SJSA1 (cell line): ENCODE results near the gene TGFBI. TPM values are rescaled to one million over a fixed set of nuclear protein-coding genes. Genes with fewer than 3 reads are reported as not detected.
A peak's percentile ranks its signal among the peaks of the same experiment; 100 is the strongest.

Experiments used
- DNase-seq, 2 experiments: peaks; one replicate each; pipeline ENCODE4 v3.0.0-alpha.2; 2015 to 2020; ENCODE audit warnings: low spot score in 2 of 2, low read depth in 1 of 2
- H3K27ac ChIP-seq: fragments of 250-450 bp; sonication (Bioruptor Pico); 2 replicates; pipeline ENCODE4 v1.5.1; 2020; ENCODE audit warnings: mild to moderate bottlenecking, moderate library complexity
- H3K27me3 ChIP-seq: fragments of 250-450 bp; sonication (Bioruptor Pico); replicated peaks from 2 replicates; pipeline ENCODE4 v1.5.1; 2020; ENCODE audit warnings: mild to moderate bottlenecking, moderate library complexity
- H3K36me3 ChIP-seq: fragments of 250-450 bp; sonication (Bioruptor Pico); 2 replicates; pipeline ENCODE4 v1.5.1; 2020; ENCODE audit warnings: mild to moderate bottlenecking
- H3K4me1 ChIP-seq: fragments of 250-450 bp; sonication (Bioruptor Pico); replicated peaks from 2 replicates; pipeline ENCODE4 v1.6.1; 2021; ENCODE audit warnings: mild to moderate bottlenecking
- H3K4me3 ChIP-seq: fragments of 250-450 bp; sonication (Bioruptor Pico); 2 replicates; pipeline ENCODE4 v1.5.1; 2020; ENCODE audit warnings: mild to moderate bottlenecking
- H3K9me3 ChIP-seq: fragments of 250-450 bp; sonication (Bioruptor Pico); replicated peaks from 2 replicates; pipeline ENCODE4 v1.5.1; 2020; ENCODE audit warnings: mild to moderate bottlenecking
- total RNA-seq: library from RNA; depleted of rRNA; stranded (reverse); fragments of >200 nt; shearing (Covaris generic); gene quantifications from 2 replicates; pipeline ENCODE4 v1.2.3, GENCODE V29; 2014

Gene TGFBI
- total RNA-seq, 1 experiment from 2014 or later = 172 TPM

DNA sequence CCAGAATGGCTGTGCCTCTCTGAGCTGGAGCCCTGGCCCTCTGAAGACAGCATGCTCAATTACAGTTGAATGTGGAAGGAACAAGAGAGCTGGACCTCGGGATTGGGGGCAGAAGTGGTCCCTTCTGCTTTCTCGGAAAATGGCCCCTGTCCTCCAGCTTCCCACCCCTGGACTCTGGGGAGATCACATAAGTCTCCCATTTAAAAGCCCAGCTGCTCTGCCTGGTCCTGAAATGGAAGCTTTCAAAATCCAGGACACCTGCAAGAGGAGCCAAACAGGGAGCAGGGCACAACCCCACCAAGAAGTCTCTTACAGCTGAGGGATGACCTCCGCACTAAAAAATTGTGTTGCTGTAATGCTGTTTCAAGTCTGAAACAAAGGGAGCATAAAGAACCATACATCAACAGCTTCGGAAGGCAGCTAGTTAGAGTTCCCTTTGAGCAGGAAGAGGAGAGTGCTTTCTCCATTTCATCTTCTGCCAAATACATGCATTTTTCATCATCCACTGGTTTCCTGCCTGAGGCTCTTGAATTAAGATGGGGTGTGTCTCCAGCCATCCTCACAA is 48.2 kb downstream of the TGFBI start:
- H3K4me3 ChIP-seq = no peak overlapping the region
- H3K27ac ChIP-seq = no peak overlapping the region
- H3K36me3 ChIP-seq = no peaks in the 10 kb centered on the region
- peak in 1 of 2 experiments; percentile 29 for DNase-seq
- H3K9me3 ChIP-seq = no peaks in the 10 kb centered on the region
- H3K27me3 ChIP-seq = no peaks in the 10 kb centered on the region; the same call in 1 of the 2 replicates
- peaks cover 9% of the 10 kb centered on the region for H3K4me1 ChIP-seq

DNA sequence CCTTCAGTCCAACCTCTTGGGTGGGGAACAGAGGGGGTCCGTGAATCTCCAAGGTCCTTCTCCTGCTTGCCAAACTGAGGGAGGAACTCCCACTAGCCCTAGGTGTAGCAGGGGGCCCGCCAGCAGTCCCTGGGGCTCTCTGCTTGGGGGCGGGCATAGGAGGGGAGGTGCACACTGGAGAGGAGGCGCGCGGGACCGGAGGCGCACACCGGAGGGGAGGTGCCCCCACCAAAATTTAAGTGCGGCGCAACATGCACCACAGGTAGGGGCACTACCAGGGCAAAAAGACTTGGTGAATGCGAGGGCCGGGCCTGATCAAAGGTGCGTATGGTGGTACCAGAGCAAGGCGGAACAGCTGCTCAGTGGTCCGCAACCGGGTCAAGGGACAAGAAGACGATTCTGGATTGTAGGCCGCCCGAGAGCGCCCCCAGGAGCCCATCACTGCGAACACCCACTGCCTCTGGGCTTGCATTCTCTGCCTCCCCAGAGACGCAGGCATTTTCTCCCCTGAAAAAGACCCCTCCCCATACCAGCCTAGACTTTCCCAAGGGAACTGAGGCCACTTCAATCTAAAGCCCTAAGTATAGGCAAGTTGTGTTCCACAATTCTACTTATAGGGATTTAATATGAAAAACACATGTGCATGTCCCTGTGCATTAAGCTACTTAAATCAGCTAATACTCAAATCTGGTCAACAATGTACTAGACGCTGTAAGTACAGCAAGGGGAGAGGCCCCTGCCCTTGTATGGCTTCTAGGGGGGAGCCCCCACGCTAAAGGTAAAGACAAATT is 50.6 kb downstream of the TGFBI start:
- no peak overlapping the region for H3K27ac ChIP-seq
- DNase-seq = peak in 1 of 2 experiments; percentile 49
- no peaks in the 10 kb centered on the region for H3K9me3 ChIP-seq
- H3K4me3 ChIP-seq = no peak overlapping the region
- peaks cover 14% of the 10 kb centered on the region for H3K4me1 ChIP-seq
- H3K36me3 ChIP-seq = no peaks in the 10 kb centered on the region
- H3K27me3 ChIP-seq = 0 out of 2 replicates have a peak, but pooled peaks cover 3% of the 10 kb centered on the region

DNA sequence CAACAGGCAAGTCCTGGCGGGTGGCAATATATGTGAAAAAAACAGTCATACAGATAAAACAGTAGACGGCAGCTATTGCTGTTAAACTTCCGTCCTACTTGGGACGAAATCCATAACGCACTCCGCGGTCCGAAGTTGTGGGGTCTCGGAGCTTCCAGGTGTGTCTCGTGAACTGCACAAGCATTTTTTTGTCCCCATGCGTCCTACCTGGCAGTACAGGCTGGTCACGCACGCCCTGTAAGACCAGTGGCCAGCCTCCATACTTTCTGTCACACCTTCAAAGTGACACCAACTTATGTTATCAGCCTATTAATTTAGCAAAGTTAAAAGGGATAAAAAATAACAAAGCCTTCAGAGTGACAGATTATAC is 51.3 kb downstream of the TGFBI start:
- no peaks in the 10 kb centered on the region for H3K9me3 ChIP-seq
- peak overlapping the region; percentile 25 for H3K4me3 ChIP-seq
- peaks cover 14% of the 10 kb centered on the region for H3K4me1 ChIP-seq
- H3K27ac ChIP-seq = no peak overlapping the region
- H3K36me3 ChIP-seq = no peaks in the 10 kb centered on the region
- DNase-seq = peak in 1 of 2 experiments; percentile 36
- H3K27me3 ChIP-seq = 0 out of 2 replicates have a peak, but pooled peaks cover 3% of the 10 kb centered on the region

DNA sequence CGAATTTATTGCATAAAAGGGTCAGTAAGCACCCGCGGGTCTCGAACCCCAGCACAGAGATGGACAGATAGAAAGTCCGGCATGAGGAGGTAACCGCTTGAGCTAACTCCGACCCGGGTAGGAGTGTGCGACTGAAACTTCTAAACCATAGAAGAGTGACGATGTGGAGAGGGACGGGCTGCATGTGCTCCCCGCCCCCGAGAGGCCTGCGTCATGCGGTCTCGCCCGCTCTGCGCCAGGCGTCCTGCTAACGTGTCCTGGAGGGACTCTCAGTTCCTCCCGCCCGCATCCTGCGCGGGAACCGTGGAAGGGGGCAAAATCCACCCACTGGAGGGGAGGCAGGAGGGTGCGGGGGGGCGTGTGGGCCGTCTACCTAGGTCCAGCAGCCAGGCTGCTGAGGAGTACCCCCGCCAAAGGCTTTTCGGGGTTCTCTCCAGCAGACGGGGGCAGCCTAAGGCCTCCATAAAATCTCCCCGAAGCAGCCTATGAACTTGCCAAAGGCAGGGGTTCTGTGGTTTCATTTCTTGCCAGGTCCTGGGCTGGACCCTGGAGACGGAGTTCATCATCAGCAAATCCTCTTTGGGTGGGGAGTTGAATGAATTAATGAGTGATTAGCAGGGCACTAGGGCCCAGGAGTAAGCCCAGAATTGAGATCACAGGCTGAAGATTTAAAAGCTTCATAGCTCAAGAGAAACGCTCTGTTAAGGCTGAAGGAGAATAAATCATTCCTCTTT is 51.9 kb downstream of the TGFBI start:
- DNase-seq = peak; percentile 88 to 90
- H3K27me3 ChIP-seq = 0 out of 2 replicates have a peak, but pooled peaks cover 4% of the 10 kb centered on the region
- H3K36me3 ChIP-seq = no peaks in the 10 kb centered on the region
- peaks cover 14% of the 10 kb centered on the region for H3K4me1 ChIP-seq
- no peaks in the 10 kb centered on the region for H3K9me3 ChIP-seq
- H3K4me3 ChIP-seq = peak overlapping the region; percentile 39
- peak overlapping the region; percentile 51 for H3K27ac ChIP-seq

DNA sequence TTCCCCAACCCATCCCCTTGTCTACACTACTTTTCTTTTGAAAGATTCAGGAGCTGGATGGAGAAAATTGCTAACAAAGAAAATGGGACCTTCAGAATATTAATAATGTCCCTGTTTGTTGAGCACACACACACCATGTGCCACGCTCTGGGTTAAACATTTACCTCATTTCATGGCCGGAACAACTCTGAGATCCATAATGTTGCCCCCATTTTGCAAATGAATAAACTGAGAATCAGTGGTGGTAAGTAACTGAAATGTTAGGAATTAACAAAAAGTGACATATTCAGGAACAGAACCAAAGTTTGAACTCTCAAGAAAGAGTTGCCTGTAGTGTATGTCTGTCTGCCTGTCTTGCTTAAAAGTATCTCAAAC is 52.4 kb downstream of the TGFBI start:
- H3K4me1 ChIP-seq = peaks cover 14% of the 10 kb centered on the region
- no peak overlapping the region for H3K4me3 ChIP-seq
- 0 out of 2 replicates have a peak, but pooled peaks cover 7% of the 10 kb centered on the region for H3K27me3 ChIP-seq
- H3K36me3 ChIP-seq = no peaks in the 10 kb centered on the region
- H3K27ac ChIP-seq = peak overlapping the region; percentile 51; the same call in 1 of the 2 replicates
- peak in 1 of 2 experiments; percentile 22 for DNase-seq
- H3K9me3 ChIP-seq = no peaks in the 10 kb centered on the region

DNA sequence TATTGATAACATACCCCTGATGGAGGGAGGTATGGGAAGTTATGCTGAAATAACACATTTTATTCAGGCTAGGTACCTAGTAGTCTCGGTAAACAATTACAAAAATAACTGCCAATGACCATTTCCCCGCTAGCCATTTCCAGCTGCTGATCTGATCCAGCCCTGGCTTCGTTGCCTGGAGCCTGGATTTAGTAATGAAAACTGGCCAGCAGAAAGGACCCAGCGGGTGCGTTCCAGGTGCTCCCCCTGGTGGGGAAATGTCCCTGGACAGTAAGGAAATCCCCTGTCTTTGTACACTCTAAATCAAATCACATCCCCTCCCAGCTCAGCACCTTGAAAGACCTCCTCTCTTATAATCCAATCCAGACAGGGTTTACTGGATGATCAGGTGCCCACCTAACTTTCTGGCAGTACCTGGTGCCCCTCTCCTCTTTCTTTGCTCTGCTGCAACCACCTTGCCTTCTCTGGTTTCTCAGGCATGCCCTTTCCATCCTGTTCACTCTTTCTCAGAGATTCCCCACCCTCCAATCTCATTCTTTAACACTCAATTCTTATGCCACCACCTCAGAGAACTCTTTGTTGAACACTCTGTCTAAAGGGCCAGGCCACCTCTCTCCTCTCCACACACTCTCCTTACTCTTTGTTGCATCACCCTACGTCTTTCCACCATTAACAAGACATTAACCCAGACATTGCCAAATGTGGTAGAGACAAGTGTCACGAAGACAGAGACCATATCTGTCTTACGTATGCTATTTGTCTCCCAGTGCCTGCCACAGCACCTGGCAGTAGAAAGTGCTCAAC is 53.8 kb downstream of the TGFBI start:
- Histone ChIP-seq H3K4me1 (peaks cover 14% of the 10 kb centered on the region), H3K36me3 (no peaks in the 10 kb centered on the region), H3K4me3 (no peak overlapping the region), H3K27ac (no peak overlapping the region), H3K27me3 (0 out of 2 replicates have a peak, but pooled peaks cover 7% of the 10 kb centered on the region), H3K9me3 (no peaks in the 10 kb centered on the region)
- peak; percentile 77 to 87 for DNase-seq

DNA sequence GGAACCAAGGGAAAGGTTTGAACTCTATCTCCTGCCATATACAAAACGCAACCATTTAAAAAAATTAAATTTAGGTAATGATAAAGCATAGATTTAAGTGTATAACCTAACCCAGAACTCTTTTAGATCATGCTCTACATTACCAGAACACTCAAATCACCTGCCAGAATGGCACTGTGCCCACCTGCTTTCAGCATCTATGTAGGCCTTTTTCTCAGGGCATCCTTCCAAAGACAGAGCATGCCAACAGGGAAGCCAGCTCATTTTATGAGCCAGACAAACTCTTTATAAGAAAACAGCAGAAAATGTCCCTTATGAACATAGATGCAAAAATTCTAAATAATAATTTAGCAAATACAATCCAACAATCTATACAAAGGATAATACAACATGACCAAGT is 55.9 kb downstream of the TGFBI start:
- H3K4me3 ChIP-seq = no peak overlapping the region
- no peaks in the 10 kb centered on the region for H3K36me3 ChIP-seq
- peaks cover 21% of the 10 kb centered on the region for H3K4me1 ChIP-seq
- H3K27me3 ChIP-seq = 0 out of 2 replicates have a peak, but pooled peaks cover 7% of the 10 kb centered on the region
- H3K27ac ChIP-seq = no peak overlapping the region
- H3K9me3 ChIP-seq = no peaks in the 10 kb centered on the region
- peak in 1 of 2 experiments; percentile 18 for DNase-seq

DNA sequence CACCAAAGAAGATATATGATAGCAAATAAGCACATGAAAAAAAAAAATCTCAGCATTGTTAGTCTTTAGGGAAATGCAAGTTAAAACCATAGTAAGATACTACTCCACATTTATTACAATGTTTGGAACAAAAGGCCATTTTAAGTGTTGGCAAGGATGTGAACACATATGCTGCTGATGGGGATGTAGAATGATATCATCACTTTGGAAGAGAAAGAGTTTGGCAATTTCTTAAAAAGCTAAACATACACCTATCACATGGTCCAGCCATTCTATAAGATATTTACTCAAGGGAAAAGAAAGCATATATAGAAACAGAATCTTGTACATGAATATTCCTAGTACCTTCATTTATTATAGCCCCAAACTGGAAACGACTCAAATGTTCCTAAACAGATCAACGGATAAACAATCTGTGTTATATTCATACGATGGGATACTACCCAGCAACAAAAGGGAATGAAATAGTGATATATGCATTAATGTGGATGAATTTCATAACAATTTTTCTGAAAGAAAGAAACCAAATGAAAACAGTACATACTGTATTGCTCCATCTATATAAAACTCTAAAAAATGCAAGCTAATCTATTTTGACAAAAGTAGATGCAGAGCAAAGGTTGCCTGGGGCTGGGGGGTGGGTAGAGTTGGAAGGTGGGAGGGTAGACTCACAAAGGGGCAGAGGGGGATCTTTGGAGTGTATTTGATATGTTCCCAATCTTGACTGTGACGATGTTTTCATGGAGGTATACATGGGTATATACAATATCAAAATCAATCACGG is 58.2 kb downstream of the TGFBI start:
- H3K27me3 ChIP-seq = 0 out of 2 replicates have a peak, but pooled peaks cover 7% of the 10 kb centered on the region
- H3K4me1 ChIP-seq = peaks cover 13% of the 10 kb centered on the region
- H3K27ac ChIP-seq = no peak overlapping the region
- no peak overlapping the region for H3K4me3 ChIP-seq
- no peaks in the 10 kb centered on the region for H3K9me3 ChIP-seq
- no peaks in the 10 kb centered on the region for H3K36me3 ChIP-seq
- DNase-seq = no peak

DNA sequence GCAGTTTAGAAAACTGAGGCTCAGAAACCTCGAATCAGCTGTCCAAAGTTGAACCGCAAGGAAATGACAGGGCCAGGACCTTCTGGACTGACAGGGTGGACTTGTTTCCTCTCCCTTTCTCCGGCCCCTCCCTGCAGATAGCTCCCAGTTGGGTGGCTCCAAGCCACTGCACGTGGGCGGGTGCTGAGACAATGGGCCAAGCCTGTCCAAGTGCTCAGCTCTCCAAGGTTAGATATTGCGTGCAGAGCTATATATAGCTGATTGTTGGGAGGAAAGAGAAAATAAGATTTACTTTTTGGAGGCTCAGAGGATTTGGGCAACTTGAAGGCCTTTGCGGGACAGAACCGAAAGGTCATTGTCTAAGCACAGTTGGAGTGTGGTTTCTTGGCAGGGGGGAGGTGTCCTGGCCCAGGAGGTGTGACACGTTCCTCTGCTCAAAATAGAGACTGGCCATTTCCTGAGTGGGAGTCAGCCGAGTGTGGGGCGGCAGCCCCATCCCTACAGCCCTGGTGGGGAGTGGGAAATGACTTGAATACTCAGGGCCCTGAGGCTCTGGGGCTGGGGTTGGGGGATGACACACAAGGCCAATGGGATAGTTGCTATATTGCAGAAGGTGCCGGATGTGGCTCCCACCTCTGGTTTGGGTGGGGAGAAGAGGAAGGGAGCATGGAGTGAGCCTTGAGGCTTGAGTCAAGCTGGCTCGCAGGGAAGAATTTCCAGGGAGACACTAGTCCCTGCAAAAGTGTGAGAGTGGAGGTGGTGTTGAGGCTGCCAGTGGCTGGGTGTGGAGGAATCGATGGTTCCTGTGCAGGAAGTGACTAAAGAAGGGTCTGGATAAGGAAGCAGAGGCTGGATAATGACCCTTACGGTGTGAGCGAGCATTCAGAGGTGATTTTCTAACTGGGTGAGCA is 59.4 kb downstream of the TGFBI start:
- H3K9me3 ChIP-seq = no peaks in the 10 kb centered on the region
- no peaks in the 10 kb centered on the region for H3K36me3 ChIP-seq
- H3K27ac ChIP-seq = no peak overlapping the region
- DNase-seq = peak; percentile 33 to 54
- H3K27me3 ChIP-seq = 0 out of 2 replicates have a peak, but pooled peaks cover 4% of the 10 kb centered on the region
- no peak overlapping the region for H3K4me3 ChIP-seq
- H3K4me1 ChIP-seq = peaks cover 8% of the 10 kb centered on the region

DNA sequence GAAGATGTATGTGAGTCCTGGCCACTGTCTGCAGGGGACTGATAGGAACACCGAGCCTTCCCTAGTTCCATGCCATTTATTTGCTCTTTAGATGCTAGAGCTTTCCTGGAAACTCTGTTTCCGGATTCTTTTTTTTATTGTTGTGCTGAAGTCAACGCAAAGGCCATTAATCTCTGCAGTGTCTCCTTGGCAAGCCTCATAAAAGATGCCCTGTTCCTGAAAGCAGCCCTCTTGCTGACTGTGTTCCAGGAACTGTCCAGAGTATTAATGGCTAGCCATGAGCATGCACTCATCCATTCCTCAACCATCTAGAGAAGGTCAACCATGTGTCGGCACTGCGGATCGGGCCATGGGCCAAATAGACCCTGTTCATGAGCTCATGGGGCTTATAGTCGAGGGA is 61.0 kb downstream of the TGFBI start:
- no peaks in the 10 kb centered on the region for H3K9me3 ChIP-seq
- no peaks in the 10 kb centered on the region for H3K36me3 ChIP-seq
- no peak overlapping the region for H3K4me3 ChIP-seq
- H3K27me3 ChIP-seq = peaks cover 8% of the 10 kb centered on the region; the same call in 1 of the 2 replicates
- no peak overlapping the region for H3K27ac ChIP-seq
- DNase-seq = peak in 1 of 2 experiments; percentile 19
- peaks cover 8% of the 10 kb centered on the region for H3K4me1 ChIP-seq

DNA sequence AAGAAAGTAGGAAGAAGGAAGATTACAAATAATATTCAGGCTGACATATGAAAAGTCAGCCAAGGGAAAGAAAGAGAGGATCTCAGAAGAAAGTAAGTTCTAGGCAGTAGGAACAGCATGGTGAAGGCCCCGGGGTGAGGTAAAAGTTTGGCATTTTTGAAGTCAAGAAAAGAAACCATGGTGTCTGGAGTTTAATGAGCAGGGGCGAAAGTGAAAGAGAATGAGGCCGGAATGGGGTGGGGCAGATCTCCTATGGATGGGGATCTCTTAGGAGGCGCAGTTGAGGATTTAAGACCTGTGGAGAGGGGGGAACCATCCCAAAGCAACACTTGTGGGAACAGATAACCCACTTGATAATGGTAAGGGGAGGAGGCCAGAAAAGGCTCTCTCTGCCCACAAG is 61.5 kb downstream of the TGFBI start:
- Histone ChIP-seq H3K4me3 (no peak overlapping the region), H3K27ac (no peak overlapping the region), H3K36me3 (no peaks in the 10 kb centered on the region), H3K4me1 (peaks cover 8% of the 10 kb centered on the region), H3K27me3 (peaks cover 8% of the 10 kb centered on the region; the same call in 1 of the 2 replicates), H3K9me3 (no peaks in the 10 kb centered on the region)
- DNase-seq = peak in 1 of 2 experiments; percentile 37
